Nucleus accumbens (tissue), 56 donors: ENCODE results near the gene PHEX.

ENCODE experiments used
- DNase-seq, 56 donors: peaks; one replicate each; lab custom pipeline; 2025; lab: John Stamatoyannopoulos, UW

PHEX gene

GRCh38 chrX:22141047-22141730 lies 109.1 kb downstream of the PHEX start:
- DNase-seq: no peak

DNA sequence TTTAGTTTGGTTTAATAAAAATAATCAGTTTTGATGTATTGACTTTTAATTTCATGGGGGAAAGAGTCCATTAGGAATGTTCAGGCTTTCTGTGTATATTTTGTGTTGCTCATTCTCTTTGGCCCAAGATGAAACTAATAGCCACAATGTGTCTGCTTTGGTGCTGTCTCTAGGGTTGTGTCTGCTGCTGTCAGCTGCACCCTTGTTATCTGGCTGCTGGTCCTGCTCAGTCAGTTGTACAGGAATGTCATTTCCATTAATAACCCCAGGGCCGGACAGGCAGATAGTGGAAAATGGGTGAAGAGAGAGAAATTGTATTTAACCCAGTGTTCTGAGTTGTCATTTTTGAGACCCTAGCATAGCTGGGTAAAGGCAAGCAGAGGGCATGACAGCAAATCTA lies 115.1 kb downstream of the PHEX start:
- no peak for DNase-seq

- no peak for DNase-seq
Measured at GRCh38 chrX:22147942-22148341, 115.8 kb downstream of the PHEX start.

- DNase-seq: no peak
Measured at GRCh38 chrX:22148565-22148964, 116.4 kb downstream of the PHEX start.

GRCh38 chrX:22150371-22150770 lies 118.2 kb downstream of the PHEX start:
- DNase-seq: no peak

DNA sequence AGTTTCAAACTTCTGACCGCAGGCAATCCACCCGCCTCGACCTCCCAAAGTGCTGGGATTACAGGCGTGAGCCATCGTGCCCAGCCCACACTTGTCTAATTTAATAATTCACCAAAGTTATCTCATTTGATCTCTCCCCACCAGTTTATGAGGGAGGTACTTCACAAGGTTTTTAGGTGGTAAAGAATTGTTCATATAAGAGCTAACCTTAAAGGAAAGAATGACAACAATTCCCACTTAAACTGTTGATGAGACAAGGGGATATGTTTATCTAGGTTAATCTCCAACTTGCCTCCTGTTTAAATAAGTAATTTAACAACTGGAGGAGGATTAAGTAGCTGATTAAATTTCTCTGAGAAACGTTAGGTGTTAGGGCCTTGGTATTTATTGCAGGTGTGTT lies 123.0 kb downstream of the PHEX start:
- DNase-seq: no peak

- DNase-seq: no peak
Measured at GRCh38 chrX:22159071-22159470, 126.9 kb downstream of the PHEX start.

DNA sequence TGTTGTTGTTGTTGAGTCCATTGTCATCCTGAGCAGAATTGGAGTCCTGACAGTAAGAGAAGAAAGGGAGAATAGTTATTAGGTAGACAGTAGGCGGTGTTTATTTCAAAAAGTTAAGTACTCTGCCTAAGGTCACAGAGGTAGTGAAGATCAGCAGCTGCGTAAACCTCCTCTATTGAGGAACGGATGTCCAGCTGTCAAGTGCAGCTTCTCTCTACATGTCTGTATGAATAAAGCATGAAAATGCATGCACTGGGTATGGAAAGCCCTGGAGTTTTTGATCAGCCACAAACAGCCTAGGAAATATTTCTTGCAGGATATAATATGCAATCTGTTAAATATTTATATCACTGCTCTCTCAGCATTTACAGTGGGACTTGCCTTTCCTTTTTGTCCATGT lies 131.2 kb downstream of the PHEX start:
- no peak for DNase-seq

DNA sequence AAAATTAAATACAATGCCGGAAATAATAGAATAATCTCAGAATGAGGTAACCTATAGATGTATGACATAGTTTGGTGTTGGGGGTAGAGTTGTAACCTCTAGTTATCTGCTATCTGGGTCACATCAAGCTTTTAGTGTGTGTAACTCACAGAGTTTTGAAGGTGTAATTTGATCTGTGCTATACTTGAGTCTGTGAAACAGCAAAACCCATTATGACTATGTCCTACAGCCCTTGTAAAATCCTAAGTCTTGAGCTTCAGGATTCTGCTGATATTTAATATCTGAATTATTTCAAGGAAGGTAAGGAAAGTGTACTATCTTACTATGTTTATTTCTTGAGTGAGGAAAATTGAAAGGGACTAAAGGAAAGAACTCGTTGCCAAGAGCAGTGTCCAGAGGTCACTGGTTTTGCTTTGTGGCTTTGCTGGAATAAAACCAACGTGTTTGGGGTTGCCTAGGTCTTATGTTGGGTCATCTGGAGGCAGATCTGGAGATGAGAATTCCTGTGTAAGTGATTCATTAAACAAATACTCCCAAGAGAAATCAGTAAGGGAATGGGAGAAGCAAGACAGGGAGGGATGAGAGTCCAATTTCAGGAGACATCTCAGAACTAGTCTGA lies 132.8 kb downstream of the PHEX start:
- DNase-seq: no peak

DNA sequence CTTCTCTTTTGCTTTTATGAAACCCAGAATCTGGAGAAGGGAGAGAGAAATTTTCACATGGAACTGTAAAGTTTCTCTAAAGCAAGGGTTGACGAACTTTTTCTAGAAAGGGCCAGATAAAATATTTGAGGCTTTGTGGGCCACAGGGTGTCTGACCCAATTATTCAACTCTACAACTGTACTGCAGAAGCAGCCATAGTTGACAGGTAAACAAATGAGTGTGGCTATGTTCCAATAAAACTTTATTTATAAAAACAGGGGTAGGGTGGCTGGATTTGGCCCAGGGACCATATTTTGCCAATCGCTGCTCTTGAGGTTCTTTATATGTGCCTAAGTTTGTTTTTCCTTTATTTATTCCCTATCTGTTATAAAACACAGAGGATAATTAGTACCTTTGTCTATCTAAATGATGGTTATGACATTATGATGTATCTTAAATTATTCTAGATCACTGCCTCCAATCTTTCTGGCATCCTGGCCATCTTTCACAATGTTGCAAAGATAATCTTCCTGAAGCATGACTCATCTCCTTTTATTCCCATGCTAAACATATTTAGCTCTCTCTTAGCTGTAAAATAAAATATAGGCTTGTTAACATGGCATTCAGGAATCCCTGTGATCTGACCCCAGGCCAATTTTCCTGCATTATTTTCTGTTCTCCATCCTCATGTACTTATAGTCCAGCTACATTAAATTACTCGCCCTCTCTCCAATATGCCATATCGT lies 133.8 kb downstream of the PHEX start:
- DNase-seq: no peak

DNA sequence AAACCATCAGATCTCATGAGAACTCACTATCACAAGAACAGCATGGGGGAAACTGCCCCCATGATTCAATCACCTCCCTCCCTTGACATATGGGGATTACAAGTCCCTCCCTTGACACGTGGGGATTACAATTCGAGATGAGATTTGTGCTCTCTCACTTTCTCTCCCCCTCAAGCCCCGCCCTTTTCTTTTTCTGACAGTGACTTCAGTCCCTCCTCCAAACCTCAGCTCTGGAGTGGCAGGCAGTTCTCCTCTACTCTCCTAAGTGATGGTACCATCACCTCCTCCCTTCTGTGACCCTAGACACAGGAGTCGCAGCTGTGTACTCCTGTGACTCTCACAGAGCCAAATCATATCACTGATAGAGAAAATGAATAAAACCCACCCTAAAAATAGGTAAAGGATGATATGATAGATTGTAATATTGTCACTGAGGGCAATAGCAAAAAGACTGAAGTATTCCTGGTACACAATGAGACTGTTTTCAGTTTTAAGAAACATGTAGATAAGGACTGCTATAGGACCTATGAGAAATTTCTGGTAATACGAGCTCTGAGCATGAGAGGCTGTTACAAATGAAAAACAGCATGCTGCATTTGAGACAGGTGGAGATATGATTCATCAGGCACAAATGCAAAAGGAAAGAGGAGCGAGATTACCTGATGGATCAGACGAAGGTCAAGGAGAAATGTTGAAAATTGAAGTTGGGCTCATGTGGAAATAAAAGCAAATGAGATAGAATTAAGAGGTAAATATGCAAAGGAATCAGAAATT lies 139.3 kb downstream of the PHEX start:
- DNase-seq: peak in 3 of 56 donors; percentile 0

DNA sequence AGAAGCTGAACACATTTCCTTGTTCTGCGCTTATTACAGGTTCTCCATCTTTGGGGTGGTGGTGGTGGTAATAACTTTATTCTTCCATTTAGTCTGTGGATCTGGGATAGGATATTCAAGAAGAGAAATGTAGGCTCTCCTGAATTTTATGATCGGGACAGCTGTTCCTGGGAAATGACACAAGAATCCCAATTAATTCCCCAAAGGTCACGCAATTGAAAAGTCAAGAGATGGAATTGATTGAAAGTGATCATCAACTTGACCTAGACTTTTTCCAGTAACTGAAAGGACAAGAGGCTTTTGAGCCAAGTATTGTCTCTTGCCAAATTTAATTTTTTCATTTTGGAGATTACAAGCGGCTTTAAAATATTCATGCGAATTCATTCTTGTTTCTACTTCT lies 141.8 kb downstream of the PHEX start:
- no peak for DNase-seq

- no peak for DNase-seq
Measured at GRCh38 chrX:22177950-22178515, 145.9 kb downstream of the PHEX start.

GRCh38 chrX:22184096-22184495 lies 152.0 kb downstream of the PHEX start:
- DNase-seq: no peak

DNA sequence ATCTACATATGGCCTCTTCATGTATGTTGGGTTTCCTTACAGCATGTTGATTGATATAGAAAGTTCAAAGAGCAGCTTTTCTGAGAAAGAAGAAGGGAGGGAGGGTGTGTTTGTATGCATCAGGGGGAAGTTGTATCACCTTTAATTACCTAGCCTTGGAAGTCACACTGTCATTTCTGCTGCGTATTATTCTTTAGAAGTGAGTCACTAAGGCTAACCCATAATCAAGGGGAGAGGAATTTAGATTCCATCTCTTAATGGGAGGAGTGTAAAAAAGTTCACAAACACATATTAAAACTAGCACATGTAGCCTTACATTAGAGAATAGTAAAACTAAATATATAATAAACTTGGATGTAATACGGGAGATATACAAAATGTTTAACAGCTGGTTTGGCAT lies 154.0 kb downstream of the PHEX start:
- DNase-seq: no peak

DNA sequence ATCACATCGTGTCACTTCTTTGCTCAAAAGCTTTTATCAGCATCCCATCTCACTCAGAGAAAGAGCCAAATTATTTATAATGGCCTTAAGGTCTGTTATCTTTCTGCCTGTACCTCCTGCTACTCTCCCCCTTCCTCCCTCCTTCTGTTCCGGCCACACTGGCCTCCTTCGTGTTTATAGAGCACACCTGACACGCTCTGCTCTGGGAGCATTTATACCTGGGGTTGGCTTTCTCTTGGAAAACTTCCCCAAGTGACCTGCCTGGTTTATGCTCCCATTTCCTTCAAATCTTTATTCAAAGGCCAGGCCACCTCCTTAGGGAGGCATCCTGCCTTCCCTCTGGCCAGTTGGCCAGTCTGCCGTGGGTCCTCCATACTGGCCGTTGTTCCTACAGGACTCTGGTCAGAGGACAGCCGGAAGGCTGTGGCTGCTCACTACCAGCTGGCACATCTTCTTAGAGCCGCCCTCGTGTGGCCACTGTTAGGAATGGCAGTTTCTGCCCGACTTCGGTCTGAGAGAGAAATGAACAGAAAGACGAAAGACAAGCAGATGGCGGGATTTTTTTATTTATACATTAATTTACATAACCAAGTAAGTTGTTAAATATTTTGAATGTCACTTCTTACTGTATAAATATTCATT lies 160.4 kb downstream of the PHEX start:
- peak in 50 of 56 donors; percentile 0 to 64 (median 8) for DNase-seq

DNA sequence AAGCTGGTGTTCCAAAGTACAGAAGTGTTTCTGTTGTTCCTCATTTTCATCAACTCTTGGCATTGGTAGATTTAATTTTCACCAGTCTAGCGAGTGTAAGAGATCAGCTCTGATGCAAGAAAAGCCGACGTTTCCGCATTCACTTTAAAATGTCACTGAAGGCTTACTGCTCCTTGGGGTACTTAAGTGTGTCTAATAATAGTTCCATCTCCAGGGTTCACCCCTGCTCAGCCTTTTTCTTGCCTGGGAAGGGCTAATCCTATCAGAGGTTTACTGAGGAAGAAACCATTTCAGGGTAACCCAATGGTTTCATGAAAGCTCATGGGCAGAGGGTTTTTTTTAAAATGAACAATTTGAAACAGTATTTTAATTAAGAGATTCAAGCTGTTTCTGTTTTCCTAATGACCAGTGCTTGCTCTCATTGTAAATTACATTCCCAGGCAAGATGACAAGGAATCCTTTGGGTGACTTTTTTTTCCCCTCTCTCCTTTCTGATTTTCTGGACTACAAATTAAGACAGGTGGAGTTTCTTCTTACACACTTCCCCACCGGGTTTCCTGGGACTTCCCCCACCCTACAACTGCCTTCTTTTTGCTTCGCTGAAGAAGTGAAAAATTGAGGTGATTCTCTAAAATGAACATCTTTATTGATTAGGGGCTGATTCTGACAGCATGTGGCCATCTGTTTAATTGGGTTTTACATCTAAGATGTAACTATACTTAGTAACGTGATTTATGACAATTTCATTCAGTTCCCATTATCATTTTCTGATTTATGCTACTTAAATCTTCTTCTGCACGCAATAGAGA lies 161.9 kb downstream of the PHEX start:
- no peak for DNase-seq

DNA sequence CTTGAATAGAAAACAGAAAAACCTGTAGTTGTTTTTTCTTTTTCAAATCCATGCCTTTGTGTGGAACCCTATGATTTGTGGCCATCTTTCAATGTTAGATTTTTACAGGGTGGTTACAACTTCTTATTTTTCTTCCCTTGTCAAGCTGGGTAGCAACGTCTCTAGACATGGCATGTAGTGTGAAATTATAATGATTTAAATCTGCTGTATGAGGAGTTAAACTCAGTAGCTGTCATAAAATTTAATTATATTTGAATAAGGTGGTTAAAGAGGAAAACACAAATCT lies 162.5 kb downstream of the PHEX start:
- DNase-seq: no peak

DNA sequence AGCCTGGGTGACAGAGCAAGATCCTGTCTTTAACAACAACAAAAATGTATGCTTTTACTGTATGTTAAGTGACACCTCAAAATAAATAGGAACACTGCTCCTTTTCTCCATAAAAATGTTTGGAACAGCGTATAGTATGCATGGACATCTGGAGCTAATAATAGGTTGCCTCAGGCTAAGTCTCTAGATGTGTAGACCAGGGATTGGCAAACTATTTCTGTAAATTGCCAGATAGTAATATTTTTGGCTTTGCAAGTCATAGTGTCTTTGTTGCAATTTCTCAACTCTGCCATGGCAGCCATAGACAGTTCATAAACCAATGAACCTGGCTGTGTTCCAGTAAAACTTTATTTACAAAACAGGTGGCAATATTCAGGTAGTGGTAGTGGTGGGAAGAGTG lies 164.0 kb downstream of the PHEX start:
- no peak for DNase-seq

GRCh38 chrX:22202251-22202650 lies 170.1 kb downstream of the PHEX start:
- DNase-seq: no peak
